GM12865 (cell line): Measurements from ENCODE around the gene CLGN.

ENCODE experiments used
- DNase-seq: peaks from one replicate; pipeline ENCODE4 v3.0.0; 2010; ENCODE audit warnings: low read depth
- H3K4me3 ChIP-seq: 2 replicates; pipeline ENCODE4 v1.5.1; 2011; ENCODE audit warnings: mild to moderate bottlenecking, low read depth, low read length, control low read depth
- TF ChIP-seq, protein P1 (sequence below): IDR thresholded peaks from 2 replicates; pipeline ENCODE4 v1.5.1; 2011; ENCODE audit warnings: low read length, control low read depth, low read depth, inconsistent platforms; ENCODE audit not compliant: insufficient read depth; ENCODE audit errors: missing control alignments

CLGN gene

DNA sequence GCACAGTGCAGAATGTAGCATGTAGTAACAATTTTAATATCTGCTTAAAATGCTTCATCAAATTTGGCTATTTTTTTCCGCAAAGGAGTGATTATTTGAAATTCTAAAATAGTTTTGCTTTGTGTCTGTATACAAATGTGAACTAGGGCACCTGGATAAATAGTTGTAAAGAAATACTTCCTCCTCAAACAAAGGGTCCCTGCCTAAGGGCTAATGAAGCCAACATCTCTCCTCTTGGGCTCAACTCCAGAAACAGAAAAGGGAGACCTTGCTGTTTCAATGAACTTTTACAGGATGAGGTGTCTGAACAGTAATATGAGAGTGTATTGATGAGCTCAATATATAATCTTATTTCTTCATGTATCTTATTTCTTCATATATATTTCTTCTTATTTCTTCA lies 84.8 kb downstream of the CLGN start:
- DNase-seq: no peak
- no peak overlapping the region for H3K4me3 ChIP-seq
- TF ChIP-seq, protein P1, sequence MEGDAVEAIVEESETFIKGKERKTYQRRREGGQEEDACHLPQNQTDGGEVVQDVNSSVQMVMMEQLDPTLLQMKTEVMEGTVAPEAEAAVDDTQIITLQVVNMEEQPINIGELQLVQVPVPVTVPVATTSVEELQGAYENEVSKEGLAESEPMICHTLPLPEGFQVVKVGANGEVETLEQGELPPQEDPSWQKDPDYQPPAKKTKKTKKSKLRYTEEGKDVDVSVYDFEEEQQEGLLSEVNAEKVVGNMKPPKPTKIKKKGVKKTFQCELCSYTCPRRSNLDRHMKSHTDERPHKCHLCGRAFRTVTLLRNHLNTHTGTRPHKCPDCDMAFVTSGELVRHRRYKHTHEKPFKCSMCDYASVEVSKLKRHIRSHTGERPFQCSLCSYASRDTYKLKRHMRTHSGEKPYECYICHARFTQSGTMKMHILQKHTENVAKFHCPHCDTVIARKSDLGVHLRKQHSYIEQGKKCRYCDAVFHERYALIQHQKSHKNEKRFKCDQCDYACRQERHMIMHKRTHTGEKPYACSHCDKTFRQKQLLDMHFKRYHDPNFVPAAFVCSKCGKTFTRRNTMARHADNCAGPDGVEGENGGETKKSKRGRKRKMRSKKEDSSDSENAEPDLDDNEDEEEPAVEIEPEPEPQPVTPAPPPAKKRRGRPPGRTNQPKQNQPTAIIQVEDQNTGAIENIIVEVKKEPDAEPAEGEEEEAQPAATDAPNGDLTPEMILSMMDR: no peak
